Occipital lobe (tissue), 2 donors: ENCODE measurements around the gene ACAD9. TPM values are rescaled to one million over a fixed set of nuclear protein-coding genes. Genes with fewer than 3 reads are reported as not detected.
"Not testable (repeated sequence)": the region's sequence is repeated elsewhere in the genome, so short reads cannot be mapped to it uniquely, and the experiment has no call there.

ENCODE experiments used
- DNase-seq: peaks from one replicate; lab custom pipeline; 2025; lab: John Stamatoyannopoulos, UW
- total RNA-seq: library from RNA; depleted of rRNA; stranded (reverse); fragments of >200 nt; gene quantifications from one replicate; pipeline ENCODE4 v1.2.3, GENCODE V29; 2014

ACAD9 gene
- total RNA-seq, 1 donor from 2014 or later, result 27.6 TPM

GRCh38 chr3:128859630-128860029, 19.8 kb upstream of the ACAD9 start:
- DNase-seq, result no peak

GRCh38 chr3:128861491-128861890, 17.9 kb upstream of the ACAD9 start:
- DNase-seq, result no peak

GRCh38 chr3:128863560-128863959, 15.9 kb upstream of the ACAD9 start:
- DNase-seq, result no peak

- DNase-seq, result peak; percentile 62
Measured at GRCh38 chr3:128864351-128864811, 15.0 kb upstream of the ACAD9 start.

GRCh38 chr3:128864849-128865804, 14.3 kb upstream of the ACAD9 start:
- DNase-seq, result peak; percentile 50

GRCh38 chr3:128867200-128868125, 12.0 kb upstream of the ACAD9 start:
- DNase-seq, result no peak

- DNase-seq, result no peak
Measured at GRCh38 chr3:128870347-128870746, 9.1 kb upstream of the ACAD9 start.

- DNase-seq, result no peak
Measured at GRCh38 chr3:128872282-128872681, 7.1 kb upstream of the ACAD9 start.

GRCh38 chr3:128872744-128873143, 6.7 kb upstream of the ACAD9 start:
- no peak for DNase-seq

- no peak for DNase-seq
Measured at GRCh38 chr3:128873244-128874022, 6.0 kb upstream of the ACAD9 start.

- DNase-seq, result no peak
Measured at GRCh38 chr3:128874481-128875180, 4.8 kb upstream of the ACAD9 start.

GRCh38 chr3:128875556-128876120, 3.8 kb upstream of the ACAD9 start:
- DNase-seq, result no peak

GRCh38 chr3:128878011-128878457, 1.4 kb upstream of the ACAD9 start:
- no peak for DNase-seq

GRCh38 chr3:128878556-128879124, 780 bp upstream of the ACAD9 start:
- no peak for DNase-seq

- DNase-seq, result no peak
Measured at GRCh38 chr3:128879991-128880390, 571 bp downstream of the ACAD9 start.

- not testable (repeated sequence) for DNase-seq
Measured at GRCh38 chr3:128880455-128880854, 1.0 kb downstream of the ACAD9 start.

- DNase-seq, result no peak
Measured at GRCh38 chr3:128881576-128881975, 2.2 kb downstream of the ACAD9 start.

- DNase-seq, result no peak
Measured at GRCh38 chr3:128882719-128883118, 3.3 kb downstream of the ACAD9 start.

GRCh38 chr3:128884992-128885391, 5.6 kb downstream of the ACAD9 start:
- DNase-seq, result no peak
